ENCODE measurements around the gene TAF10. TPM values are rescaled to one million over a fixed set of nuclear protein-coding genes. Genes with fewer than 3 reads are reported as not detected.
A peak's percentile ranks its signal among the peaks of the same experiment; 100 is the strongest.

TAF10 gene
- total RNA-seq, 1 experiment from 2014 or later: 187 TPM

- BruUV-seq (replicated peaks): no TSS peak
- Mint-ChIP-seq H3K4me3 (ENCODE audit: low read depth, unreplicated experiment) (no peak overlapping the region), H3K36me3 (ENCODE audit: insufficient read depth, unreplicated experiment) (no peaks in the 10 kb centered on the region), H3K4me1 (ENCODE audit: low read depth, unreplicated experiment) (no peaks in the 10 kb centered on the region), H3K27ac (ENCODE audit: unreplicated experiment) (no peak overlapping the region), H3K9me3 (ENCODE audit: low read depth, unreplicated experiment) (no peaks in the 10 kb centered on the region), H3K27me3 (ENCODE audit: unreplicated experiment) (peaks cover 31% of the 10 kb centered on the region)
- intact Hi-C loops (cut with micrococcal nuclease; ENCODE audit: unreplicated experiment): no loop called here
- TF ChIP-seq, protein P1, sequence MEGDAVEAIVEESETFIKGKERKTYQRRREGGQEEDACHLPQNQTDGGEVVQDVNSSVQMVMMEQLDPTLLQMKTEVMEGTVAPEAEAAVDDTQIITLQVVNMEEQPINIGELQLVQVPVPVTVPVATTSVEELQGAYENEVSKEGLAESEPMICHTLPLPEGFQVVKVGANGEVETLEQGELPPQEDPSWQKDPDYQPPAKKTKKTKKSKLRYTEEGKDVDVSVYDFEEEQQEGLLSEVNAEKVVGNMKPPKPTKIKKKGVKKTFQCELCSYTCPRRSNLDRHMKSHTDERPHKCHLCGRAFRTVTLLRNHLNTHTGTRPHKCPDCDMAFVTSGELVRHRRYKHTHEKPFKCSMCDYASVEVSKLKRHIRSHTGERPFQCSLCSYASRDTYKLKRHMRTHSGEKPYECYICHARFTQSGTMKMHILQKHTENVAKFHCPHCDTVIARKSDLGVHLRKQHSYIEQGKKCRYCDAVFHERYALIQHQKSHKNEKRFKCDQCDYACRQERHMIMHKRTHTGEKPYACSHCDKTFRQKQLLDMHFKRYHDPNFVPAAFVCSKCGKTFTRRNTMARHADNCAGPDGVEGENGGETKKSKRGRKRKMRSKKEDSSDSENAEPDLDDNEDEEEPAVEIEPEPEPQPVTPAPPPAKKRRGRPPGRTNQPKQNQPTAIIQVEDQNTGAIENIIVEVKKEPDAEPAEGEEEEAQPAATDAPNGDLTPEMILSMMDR (IDR thresholded peaks at IDR 0.05; ENCODE audit: unreplicated experiment): no peak
- no peak for DNase-seq
- CTCF ChIA-PET: interaction anchor here (0.6 kb wide), 1 partner anchor 25 kb away, joined by 4 read pairs; no protein-coding TSS in a partner anchor
Observed at GRCh38 chr11:6622261-6623171, 10.5 kb upstream of the TAF10 start.

GRCh38 chr11:6621711-6622211 is 9.7 kb upstream of the TAF10 start:
- intact Hi-C loops (cut with micrococcal nuclease; ENCODE audit: unreplicated experiment): no loop called here
- H3K27me3 Mint-ChIP-seq (ENCODE audit: unreplicated experiment): peaks cover 23% of the 10 kb centered on the region
- no peaks in the 10 kb centered on the region for H3K36me3 Mint-ChIP-seq (ENCODE audit: insufficient read depth, unreplicated experiment)
- no peak overlapping the region for H3K4me3 Mint-ChIP-seq (ENCODE audit: low read depth, unreplicated experiment)
- no peak for DNase-seq
- no peaks in the 10 kb centered on the region for H3K4me1 Mint-ChIP-seq (ENCODE audit: low read depth, unreplicated experiment)
- CTCF ChIA-PET: interaction anchor here (0.6 kb wide), 1 partner anchor 24 kb away, joined by 4 read pairs; no protein-coding TSS in a partner anchor
- no peak overlapping the region for H3K27ac Mint-ChIP-seq (ENCODE audit: unreplicated experiment)
- no TSS peak for BruUV-seq (replicated peaks)
- TF ChIP-seq, protein P1 (IDR thresholded peaks at IDR 0.05; ENCODE audit: unreplicated experiment): no peak
- no peaks in the 10 kb centered on the region for H3K9me3 Mint-ChIP-seq (ENCODE audit: low read depth, unreplicated experiment)

DNA sequence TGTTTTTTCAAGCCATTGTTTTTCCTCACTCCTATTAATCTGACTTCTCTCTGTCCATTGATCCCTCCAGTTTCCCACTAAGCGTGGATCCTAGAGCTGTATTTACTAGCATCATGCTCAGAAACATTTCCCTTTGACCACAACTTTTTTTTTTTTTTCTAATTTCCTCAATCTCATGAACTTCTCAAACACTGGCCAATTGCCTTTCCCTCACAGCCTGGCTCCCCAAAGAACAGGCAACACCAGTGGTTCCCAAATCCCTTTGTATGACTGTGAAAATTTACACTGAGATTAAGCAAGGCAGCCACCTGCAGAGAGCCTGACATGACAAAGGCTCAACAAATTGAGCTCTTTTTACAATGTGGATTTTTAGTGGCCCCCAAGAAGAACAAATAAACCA is 8.6 kb upstream of the TAF10 start:
- CTCF ChIA-PET: no interaction called here
- Mint-ChIP-seq H3K4me1 (ENCODE audit: low read depth, unreplicated experiment) (no peaks in the 10 kb centered on the region), H3K36me3 (ENCODE audit: insufficient read depth, unreplicated experiment) (no peaks in the 10 kb centered on the region), H3K27ac (ENCODE audit: unreplicated experiment) (no peak overlapping the region), H3K4me3 (ENCODE audit: low read depth, unreplicated experiment) (no peak overlapping the region), H3K27me3 (ENCODE audit: unreplicated experiment) (peaks cover 13% of the 10 kb centered on the region), H3K9me3 (ENCODE audit: low read depth, unreplicated experiment) (no peaks in the 10 kb centered on the region)
- TF ChIP-seq, protein P1 (IDR thresholded peaks at IDR 0.05; ENCODE audit: unreplicated experiment): no peak
- intact Hi-C loops (cut with micrococcal nuclease; ENCODE audit: unreplicated experiment): no loop called here
- DNase-seq: no peak
- no TSS peak for BruUV-seq (replicated peaks)

DNA sequence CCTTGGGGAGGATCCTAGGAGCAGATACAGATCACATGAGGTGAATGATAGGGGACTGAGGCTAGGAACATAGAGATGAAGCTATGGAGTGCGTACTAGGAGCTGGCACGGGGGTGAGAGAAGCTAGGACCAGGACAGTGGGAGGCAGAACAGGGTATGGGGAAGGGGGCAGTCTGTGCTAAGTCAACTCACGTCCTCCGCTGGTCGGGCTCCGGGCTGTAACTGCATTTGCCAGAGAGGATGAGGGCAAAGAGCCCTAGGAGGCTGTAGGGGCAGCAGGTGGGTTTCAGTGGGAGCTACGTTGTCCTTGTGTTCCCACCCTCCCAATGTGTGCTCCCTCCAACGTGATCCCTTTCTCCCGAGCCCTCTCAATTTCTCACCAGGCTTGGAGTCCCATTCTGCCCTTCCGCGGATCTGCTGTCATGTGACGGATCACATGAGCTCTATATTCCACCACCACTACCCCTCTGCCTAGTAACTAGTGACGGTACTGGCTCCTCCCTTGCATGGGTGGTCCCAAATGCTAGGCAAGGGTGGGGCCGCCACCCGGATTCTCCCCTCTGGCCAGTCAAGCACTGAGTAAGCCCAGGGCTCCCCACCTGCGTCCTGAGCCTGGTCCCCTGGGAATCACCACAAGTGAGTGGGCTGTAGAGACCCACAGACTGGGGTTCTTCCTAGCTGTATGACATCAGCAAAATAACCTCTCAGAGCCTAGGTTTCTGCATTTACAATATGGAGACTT is 7.2 kb upstream of the TAF10 start, which contains the start of gene TPP1:
Gene TPP1, minus strand, starts transcription at position 419 of the 742 bp plus-strand sequence. Its CDS starts 22 bp downstream, at position 397.
- H3K27ac Mint-ChIP-seq (ENCODE audit: unreplicated experiment): no peak within 1 kb of the TSS
- H3K4me1 Mint-ChIP-seq (ENCODE audit: low read depth, unreplicated experiment): no peaks in the 10 kb centered on the region
- peak; percentile 91 for DNase-seq
- intact Hi-C loops (cut with micrococcal nuclease; ENCODE audit: unreplicated experiment): loop anchor here (10.0 kb wide), 1 partner anchor 134 kb away; the partner anchor contains the start of genes ARFIP2 and TIMM10B
- peaks cover 5% of the 10 kb centered on the region for H3K27me3 Mint-ChIP-seq (ENCODE audit: unreplicated experiment)
- no peak within 1 kb of the TSS for H3K4me3 Mint-ChIP-seq (ENCODE audit: low read depth, unreplicated experiment)
- no TSS peak for BruUV-seq (replicated peaks)
- H3K9me3 Mint-ChIP-seq (ENCODE audit: low read depth, unreplicated experiment): no peaks in the 10 kb centered on the region
- CTCF ChIA-PET: interaction anchor here (0.5 to 1.3 kb wide), 7 partner anchors 12 to 1075 kb away, joined by 3 to 5 read pairs (median 4); partner anchors contain the start of gene MRPL17
- TF ChIP-seq, protein P1 (IDR thresholded peaks at IDR 0.05; ENCODE audit: unreplicated experiment): no peak
- no peaks in the 10 kb centered on the region for H3K36me3 Mint-ChIP-seq (ENCODE audit: insufficient read depth, unreplicated experiment)

All from Calu3 (cell line).